Thyroid gland (tissue), 4 donors: ENCODE results near the gene PRKCE. TPM values are rescaled to one million over a fixed set of nuclear protein-coding genes. Genes with fewer than 3 reads are reported as not detected.

Experiments
- DNase-seq, 2 donors: peaks; one replicate each; pipeline ENCODE4 v3.0.0-alpha.2; 2019
- H3K27ac ChIP-seq, 3 donors: fragments of 200-600 bp; sonication (generic); 1 replicate in 2 of 3; 2 replicates in 1 of 3; pipeline ENCODE4 v1.5.1; 2016 to 2019; ENCODE audit warnings: mild to moderate bottlenecking in 1 of 3, moderate library complexity in 1 of 3
- H3K27me3 ChIP-seq: fragments of 200-600 bp; sonication (generic); one replicate; pipeline ENCODE4 v1.5.1; 2019
- H3K36me3 ChIP-seq, 2 donors: fragments of 200-600 bp; sonication (generic); one replicate each; pipeline ENCODE4 v1.5.1; 2016 to 2019
- H3K4me1 ChIP-seq, 2 donors: fragments of 200-600 bp; sonication (generic); one replicate each; pipeline ENCODE4 v1.5.1; 2017 to 2019
- H3K4me3 ChIP-seq, 3 donors: fragments of 200-600 bp; sonication (generic); replicated peaks in 1 of 3; 1 replicate in 2 of 3; 2 replicates in 1 of 3; pipeline ENCODE4 v1.5.1; 2016; ENCODE audit warnings: mild to moderate bottlenecking in 1 of 3
- H3K9me3 ChIP-seq: fragments of 200-600 bp; sonication (generic); one replicate; pipeline ENCODE4 v1.5.1; 2017
- POLR2A ChIP-seq, 2 donors: fragments of 450-650 bp; IDR thresholded peaks; one replicate each; pipeline ENCODE4 v1.6.1; 2017; ENCODE audit warnings: antibody characterized with exemption in 2 of 2, mild to moderate bottlenecking in 2 of 2, moderate library complexity in 1 of 2
- WGBS, 2 donors: methylation state at CpG; one replicate each; pipeline ENCODE4 v1.1.5; 2017; 5-methylcytosine and 5-hydroxymethylcytosine counted together
- intact Hi-C: fragments of 100-400 bp; cut with DNase I; formaldehyde crosslinking; loops from one replicate; pipeline ENCODE4 v1.15.1; 2023
- total RNA-seq, 4 donors: library from RNA; depleted of rRNA; stranded (reverse); fragments of >200 nt; gene quantifications; one replicate each; pipeline ENCODE4 v1.2.3, GENCODE V29; 2016
- TF ChIP-seq, protein P1 (sequence below), 6 experiments: fragments of 200-600 bp in 3 of 6; fragments of 450-650 bp in 3 of 6; sonication (generic) in 3 of 6; IDR thresholded peaks; one replicate each; pipeline ENCODE4 v1.5.1; 2016 to 2019; ENCODE audit warnings: antibody characterized with exemption in 6 of 6, mild to moderate bottlenecking in 2 of 6, inconsistent platforms in 1 of 6, moderate library complexity in 1 of 6

Gene PRKCE
- total RNA-seq, 4 donors from 2014 or later: 8.4 to 35.3 (median 15.2) TPM

DNA sequence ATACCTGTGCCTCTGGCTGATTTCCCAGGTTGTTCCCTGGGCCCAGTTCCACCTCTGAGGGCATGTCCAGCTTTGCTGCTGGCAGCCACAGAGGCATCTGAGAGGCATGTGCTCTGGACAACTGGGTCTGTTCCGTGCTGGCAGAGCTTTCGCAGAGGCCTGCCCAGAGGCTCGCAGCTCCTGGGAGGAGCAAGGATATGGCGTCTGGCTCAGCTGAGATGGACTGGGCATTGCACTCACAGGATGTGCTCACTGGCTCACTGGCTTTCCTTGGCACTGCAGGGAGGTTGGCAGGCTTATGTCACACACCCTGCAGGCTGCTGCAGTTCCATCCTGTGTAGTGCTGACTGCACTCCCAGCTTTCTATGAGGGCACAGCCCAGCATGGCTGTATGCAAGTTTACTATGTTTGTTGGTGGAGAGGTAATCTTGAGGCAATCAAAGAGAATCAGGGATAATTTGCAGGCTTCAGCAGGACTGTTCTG lies 172.3 kb downstream of the PRKCE start:
- peak overlapping the region; percentile 61 to 81 (median 69) for H3K27ac ChIP-seq
- no peaks in the 10 kb centered on the region for H3K36me3 ChIP-seq
- H3K4me3 ChIP-seq: no peak overlapping the region
- peaks cover 29 to 33% of the 10 kb centered on the region in 2 donors for H3K4me1 ChIP-seq
- H3K9me3 ChIP-seq: no peaks in the 10 kb centered on the region
- WGBS, 2 donors: 12% methylated on average over 4 of the region's 4 CpGs; no CpG with 5 or more reads in 1 of the 2 donors
- DNase-seq: peak; percentile 97 to 98
- no peaks in the 10 kb centered on the region for H3K27me3 ChIP-seq
- intact Hi-C loops: no loop called here
- TF ChIP-seq, protein P1, sequence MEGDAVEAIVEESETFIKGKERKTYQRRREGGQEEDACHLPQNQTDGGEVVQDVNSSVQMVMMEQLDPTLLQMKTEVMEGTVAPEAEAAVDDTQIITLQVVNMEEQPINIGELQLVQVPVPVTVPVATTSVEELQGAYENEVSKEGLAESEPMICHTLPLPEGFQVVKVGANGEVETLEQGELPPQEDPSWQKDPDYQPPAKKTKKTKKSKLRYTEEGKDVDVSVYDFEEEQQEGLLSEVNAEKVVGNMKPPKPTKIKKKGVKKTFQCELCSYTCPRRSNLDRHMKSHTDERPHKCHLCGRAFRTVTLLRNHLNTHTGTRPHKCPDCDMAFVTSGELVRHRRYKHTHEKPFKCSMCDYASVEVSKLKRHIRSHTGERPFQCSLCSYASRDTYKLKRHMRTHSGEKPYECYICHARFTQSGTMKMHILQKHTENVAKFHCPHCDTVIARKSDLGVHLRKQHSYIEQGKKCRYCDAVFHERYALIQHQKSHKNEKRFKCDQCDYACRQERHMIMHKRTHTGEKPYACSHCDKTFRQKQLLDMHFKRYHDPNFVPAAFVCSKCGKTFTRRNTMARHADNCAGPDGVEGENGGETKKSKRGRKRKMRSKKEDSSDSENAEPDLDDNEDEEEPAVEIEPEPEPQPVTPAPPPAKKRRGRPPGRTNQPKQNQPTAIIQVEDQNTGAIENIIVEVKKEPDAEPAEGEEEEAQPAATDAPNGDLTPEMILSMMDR (IDR thresholded peaks at IDR 0.05): no peak
- peak in 1 of 2 donors; percentile 53 for TF ChIP-seq POLR2A (IDR thresholded peaks at IDR 0.05)

- no peak for DNase-seq
- intact Hi-C loops: no loop called here
- H3K4me1 ChIP-seq: peaks cover 29 to 33% of the 10 kb centered on the region in 2 donors
- H3K4me3 ChIP-seq: no peak overlapping the region
- TF ChIP-seq POLR2A (IDR thresholded peaks at IDR 0.05): no peak
- TF ChIP-seq, protein P1 (IDR thresholded peaks at IDR 0.05): no peak
- WGBS, 2 donors: 85 to 94% methylated on average over 6 of the region's 6 CpGs
- H3K27me3 ChIP-seq: no peaks in the 10 kb centered on the region
- H3K36me3 ChIP-seq: no peaks in the 10 kb centered on the region
- H3K27ac ChIP-seq: peak overlapping the region in 1 of 3 donors; percentile 81
- no peaks in the 10 kb centered on the region for H3K9me3 ChIP-seq
These were observed 173.7 kb downstream of the PRKCE start for GRCh38 chr2:45825001-45825651.

- H3K36me3 ChIP-seq: no peaks in the 10 kb centered on the region
- H3K9me3 ChIP-seq: no peaks in the 10 kb centered on the region
- no peak overlapping the region for H3K4me3 ChIP-seq
- no peak overlapping the region for H3K27ac ChIP-seq
- peaks cover 25 to 29% of the 10 kb centered on the region in 2 donors for H3K4me1 ChIP-seq
- no peaks in the 10 kb centered on the region for H3K27me3 ChIP-seq
- intact Hi-C loops: no loop called here
- no peak for DNase-seq
- TF ChIP-seq POLR2A (IDR thresholded peaks at IDR 0.05): no peak
- TF ChIP-seq, protein P1 (IDR thresholded peaks at IDR 0.05): no peak
- 94 to 98% methylated on average over 6 of the region's 6 CpGs for WGBS, 2 donors
These were observed 175.0 kb downstream of the PRKCE start for GRCh38 chr2:45826460-45826859.

GRCh38 chr2:45826884-45827635 lies 175.6 kb downstream of the PRKCE start:
- intact Hi-C loops: no loop called here
- 90 to 93% methylated on average over 10 of the region's 10 CpGs for WGBS, 2 donors
- no peaks in the 10 kb centered on the region for H3K9me3 ChIP-seq
- no peak for TF ChIP-seq POLR2A (IDR thresholded peaks at IDR 0.05)
- TF ChIP-seq, protein P1 (IDR thresholded peaks at IDR 0.05): no peak
- H3K27me3 ChIP-seq: no peaks in the 10 kb centered on the region
- DNase-seq: peak in 1 of 2 donors; percentile 11
- no peak overlapping the region for H3K4me3 ChIP-seq
- no peaks in the 10 kb centered on the region for H3K36me3 ChIP-seq
- H3K4me1 ChIP-seq: peaks cover 19 to 23% of the 10 kb centered on the region in 2 donors
- no peak overlapping the region for H3K27ac ChIP-seq

DNA sequence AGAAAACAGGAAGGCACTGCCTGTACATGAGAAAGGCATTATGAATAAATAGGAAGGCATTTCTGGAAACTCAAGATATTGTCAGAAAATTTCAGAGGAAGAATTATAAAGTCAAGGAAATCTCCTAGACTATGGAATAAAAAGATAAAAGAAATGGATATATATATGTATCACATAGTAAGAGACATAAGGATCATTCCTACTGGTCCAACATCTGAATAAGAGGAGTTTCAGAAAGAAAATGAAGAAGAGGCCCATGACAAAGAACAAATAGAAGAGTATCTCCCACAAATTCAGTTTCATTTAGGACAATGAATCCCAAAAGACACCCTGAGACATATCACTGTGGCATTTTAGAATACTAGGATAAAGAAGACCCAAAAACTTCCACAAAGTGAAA lies 178.8 kb downstream of the PRKCE start:
- H3K9me3 ChIP-seq: no peaks in the 10 kb centered on the region
- H3K4me1 ChIP-seq: no peaks in the 10 kb centered on the region
- no peak overlapping the region for H3K27ac ChIP-seq
- no peak for TF ChIP-seq POLR2A (IDR thresholded peaks at IDR 0.05)
- TF ChIP-seq, protein P1 (IDR thresholded peaks at IDR 0.05): no peak
- no peaks in the 10 kb centered on the region for H3K36me3 ChIP-seq
- intact Hi-C loops: no loop called here
- DNase-seq: no peak
- H3K4me3 ChIP-seq: no peak overlapping the region
- H3K27me3 ChIP-seq: no peaks in the 10 kb centered on the region
